Middle frontal gyrus (tissue), 1 donor: ENCODE measurements around the gene OSBPL10.

ENCODE experiments used
- DNase-seq: peaks from one replicate; pipeline ENCODE4 v3.0.0-alpha.2; 2015; ENCODE audit warnings: low spot score; ENCODE audit errors: extremely low spot score

The OSBPL10 gene

GRCh38 chr3:31775383-31775782 is 205.7 kb downstream of the OSBPL10 start:
- no peak for DNase-seq

DNA sequence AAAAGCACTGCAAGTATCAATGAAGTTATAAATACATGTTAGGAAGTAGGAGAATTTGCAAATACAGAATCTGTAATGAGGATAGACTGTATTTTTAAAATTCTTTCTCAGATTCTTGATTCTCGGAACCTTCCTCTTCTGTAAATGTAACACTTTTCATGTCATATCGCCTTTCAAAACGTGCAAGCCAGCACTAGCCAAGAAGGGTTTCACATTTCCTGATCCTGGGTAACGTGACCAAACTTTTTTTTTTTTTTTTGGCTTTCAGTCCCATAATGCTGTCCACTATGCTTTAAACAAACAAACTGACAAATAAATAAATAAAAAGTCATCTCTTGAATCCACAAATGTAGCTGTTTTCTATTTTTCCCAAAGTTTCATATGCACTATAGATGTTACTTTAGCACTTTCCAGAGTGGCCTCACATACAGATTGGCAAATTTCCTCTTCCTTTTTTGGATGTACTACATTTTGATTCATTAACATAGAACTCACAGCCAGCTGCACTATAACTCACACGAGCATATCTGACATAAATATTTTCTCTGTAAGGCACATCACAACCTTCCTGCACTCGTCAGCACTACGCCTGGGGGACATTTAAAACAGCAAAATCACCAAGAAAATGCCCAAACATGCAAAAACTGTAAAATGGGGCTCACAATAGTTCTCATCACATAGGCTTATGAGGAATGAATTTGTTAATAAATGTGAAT is 208.1 kb downstream of the OSBPL10 start:
- no peak for DNase-seq

- DNase-seq = no peak
Measured at GRCh38 chr3:31772272-31772671, 208.8 kb downstream of the OSBPL10 start.

- no peak for DNase-seq
Measured at GRCh38 chr3:31770822-31771326, 210.2 kb downstream of the OSBPL10 start.

DNA sequence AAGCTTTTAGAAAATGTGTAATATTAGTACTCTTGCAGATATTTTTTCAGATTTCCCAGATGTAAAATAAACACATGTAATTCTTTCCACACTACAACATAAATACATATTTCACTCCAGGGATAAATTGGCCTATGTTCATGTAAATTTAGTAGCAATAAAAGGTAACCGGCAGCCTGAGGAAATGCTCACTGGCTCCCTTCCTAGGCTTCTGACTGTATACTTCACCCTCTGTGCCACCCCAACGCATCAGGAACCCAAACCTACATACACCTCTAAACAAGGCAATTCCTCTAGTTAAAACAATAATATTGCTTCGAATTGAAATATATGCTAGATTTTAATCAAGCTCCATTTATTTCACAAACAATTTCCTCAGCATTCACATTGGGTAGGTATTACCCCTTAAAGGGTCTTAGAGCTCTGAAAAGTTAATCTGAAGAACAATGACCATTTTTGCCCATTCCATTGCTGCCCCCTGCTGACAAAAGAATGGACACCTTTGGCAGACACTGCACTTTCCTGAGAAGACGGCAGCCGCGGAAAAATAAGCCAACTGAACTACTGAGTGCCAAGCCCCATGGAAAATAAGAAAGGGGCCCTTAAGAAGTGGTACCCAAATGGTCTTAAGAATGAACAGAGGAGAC is 212.5 kb downstream of the OSBPL10 start:
- peak; percentile 27 for DNase-seq

DNA sequence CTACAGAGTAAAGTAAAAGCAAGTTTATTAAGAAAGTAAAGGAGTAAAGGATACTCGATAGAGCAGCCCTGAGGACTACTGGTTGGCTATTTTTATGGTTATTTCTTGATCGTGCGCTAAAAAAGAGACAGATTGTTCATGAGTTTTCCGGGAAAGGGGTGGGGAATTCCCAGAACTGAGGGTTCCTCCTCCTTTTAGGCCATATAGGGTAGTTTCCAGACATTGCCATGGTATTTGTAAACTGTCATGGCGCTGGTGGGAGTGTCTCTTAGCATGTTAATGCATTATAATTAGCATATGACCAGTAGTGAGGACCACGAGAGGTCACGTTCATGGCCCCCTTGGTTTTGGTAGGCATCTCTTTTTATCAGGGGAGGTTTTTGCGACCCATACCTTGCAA is 213.1 kb downstream of the OSBPL10 start:
- no peak for DNase-seq

- DNase-seq = no peak
Measured at GRCh38 chr3:31766669-31767068, 214.4 kb downstream of the OSBPL10 start.

DNA sequence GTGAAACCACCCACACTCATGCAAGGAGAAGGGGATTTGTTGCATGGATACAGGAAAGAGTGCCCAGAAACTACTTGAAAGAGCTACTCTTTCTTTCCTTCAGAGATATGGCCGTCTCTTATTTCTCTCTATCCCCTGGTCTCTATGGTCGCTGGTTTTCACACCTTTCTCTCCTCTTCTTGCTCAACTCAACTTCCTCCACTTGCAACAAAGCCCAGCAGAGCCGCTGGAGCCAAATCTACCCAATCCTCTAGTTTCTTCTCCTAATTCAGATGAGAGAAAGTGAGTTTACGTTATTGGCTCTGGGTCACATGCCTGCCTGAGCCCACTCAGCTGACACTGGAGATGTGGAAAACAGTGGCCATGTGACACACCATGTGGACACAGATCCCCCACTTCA is 215.2 kb downstream of the OSBPL10 start:
- DNase-seq = no peak

- no peak for DNase-seq
Measured at GRCh38 chr3:31763731-31764130, 217.3 kb downstream of the OSBPL10 start.

DNA sequence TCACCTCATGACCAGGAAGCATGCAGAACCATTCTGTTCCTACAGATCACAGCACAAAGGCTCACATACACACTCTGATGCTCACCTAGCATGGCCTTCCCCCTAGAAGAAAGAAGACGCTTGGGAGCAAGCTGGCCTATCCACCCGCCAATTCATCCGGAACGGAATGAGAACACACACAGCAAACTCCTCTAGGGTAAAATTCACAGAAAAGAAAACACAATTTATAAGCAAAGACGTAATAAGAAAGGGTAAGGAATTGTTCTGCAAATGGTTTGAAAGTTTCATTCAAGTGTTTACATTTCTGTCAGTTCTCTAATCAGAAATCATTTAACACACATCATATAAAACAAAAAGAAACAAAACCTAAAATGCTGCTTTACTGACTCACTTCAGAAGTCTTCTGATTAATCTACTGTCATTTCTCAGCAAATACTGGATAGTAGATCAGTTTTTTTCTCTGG is 218.1 kb downstream of the OSBPL10 start:
- no peak for DNase-seq

- DNase-seq = no peak
Measured at GRCh38 chr3:31762097-31762764, 218.8 kb downstream of the OSBPL10 start.

- no peak for DNase-seq
Measured at GRCh38 chr3:31760654-31761053, 220.4 kb downstream of the OSBPL10 start.

DNA sequence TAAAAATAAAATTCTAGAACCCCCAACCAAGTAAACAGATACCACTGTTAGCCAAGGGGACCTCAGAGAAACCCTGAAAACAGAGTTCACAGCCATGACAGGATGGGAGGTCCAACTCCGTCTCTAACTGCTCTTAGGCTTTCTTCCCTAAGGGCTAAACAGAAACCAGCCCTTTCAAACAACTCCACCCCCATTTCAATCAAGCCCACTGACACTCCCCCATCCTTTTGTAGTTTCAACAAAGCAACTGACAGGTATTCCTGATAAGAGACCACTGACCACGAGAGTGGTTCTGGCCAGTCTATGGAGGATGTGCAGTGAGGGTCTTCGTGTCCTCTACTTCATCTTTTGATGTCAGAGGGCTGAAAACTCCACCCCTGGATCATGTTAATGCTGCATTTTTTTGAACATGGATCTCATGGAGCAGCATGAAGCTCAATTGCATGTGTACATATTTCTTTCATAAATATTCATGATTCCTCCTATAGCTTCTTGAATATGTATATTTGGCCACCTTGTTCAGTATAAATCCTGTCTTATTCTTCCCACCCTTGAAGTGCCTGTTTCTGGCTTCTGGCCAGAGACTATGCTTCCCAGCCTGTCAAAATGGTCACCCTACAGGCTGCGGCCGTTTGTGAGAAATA is 222.6 kb downstream of the OSBPL10 start:
- no peak for DNase-seq

GRCh38 chr3:31755926-31756658 is 225.0 kb downstream of the OSBPL10 start:
- DNase-seq = no peak

DNA sequence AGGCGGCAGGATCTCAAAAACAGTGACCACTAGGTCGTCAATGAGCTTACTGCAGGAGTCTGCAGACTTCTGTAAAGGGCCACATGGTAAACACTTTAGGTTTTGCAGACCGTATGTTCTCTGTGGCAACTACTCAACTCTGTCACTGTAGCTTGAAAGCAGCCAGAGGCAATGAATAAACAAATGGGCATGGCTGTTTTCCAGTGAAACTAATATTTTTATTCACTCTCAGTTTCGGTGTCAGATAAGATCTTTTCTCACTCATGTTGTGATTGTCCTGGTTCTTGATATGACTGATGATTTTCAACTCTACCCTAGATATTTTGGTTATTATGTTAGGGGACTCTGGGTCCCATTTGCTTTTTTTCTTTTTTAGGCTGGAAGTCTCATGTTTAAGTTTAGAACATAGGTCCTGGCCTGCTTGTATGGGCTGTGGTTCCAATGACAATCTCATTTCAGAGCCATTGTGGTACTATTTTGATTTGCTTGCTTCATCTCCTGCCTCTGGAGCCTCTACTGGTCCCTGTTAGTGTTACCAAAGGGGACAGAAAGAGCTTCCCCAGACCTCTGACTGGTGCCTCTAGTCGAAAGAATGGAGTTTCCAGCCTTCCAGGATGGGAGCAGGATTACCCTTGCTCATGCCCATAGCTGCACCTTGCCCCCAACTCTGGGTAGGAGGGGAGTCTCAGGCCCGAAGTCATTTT is 226.3 kb downstream of the OSBPL10 start:
- DNase-seq = no peak

- DNase-seq = no peak
Measured at GRCh38 chr3:31753050-31753425, 228.0 kb downstream of the OSBPL10 start.

GRCh38 chr3:31752305-31753049 is 228.6 kb downstream of the OSBPL10 start:
- no peak for DNase-seq

DNA sequence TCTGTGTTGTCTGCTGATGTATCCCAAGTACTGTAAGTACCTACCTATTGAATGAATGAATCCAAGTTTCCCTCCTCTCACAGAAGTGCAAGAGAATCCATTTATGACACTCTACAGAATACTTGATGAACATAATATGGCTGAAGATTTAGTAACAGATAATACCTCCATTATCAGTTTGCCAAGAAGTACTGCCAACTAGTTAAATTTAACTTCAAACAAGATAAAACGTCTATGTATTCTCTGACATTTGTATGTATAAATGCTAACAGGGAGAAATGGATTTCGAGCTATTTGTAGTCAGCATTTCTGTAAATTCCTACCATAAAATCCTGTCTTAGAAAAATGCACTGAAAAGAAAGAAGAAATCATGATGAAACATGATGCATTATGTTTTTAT is 230.7 kb downstream of the OSBPL10 start:
- DNase-seq = no peak

DNA sequence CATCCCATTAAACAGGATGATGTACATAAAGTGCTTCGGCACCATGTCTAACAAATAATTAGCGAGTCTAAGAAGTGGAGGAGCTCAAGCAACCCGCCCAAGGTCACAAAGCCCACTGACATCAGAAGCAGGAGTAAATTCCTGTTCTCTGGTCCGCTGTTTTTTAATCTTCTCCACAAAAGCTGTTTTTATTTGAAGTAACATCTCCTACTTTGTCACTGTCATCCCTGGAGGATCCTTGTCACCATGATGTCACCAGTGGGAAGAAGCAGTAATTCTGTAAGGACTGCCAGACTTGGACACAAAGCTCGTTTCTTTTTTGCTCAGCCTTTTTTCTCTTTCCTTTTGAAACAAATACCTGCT is 232.1 kb downstream of the OSBPL10 start:
- DNase-seq = no peak
